ENCODE data around the gene LRP1. TPM values are rescaled to one million over a fixed set of nuclear protein-coding genes. Genes with fewer than 3 reads are reported as not detected.

The LRP1 gene
- total and polyA plus RNA-seq, 8 donors, result 108 to 325 (median 138) TPM

GRCh38 chr12:57216014-57216911 lies 88.0 kb downstream of the LRP1 start, which contains the start of gene NXPH4:
Gene NXPH4, plus strand, starts transcription at chr12:57216794. Its CDS starts 176 bp downstream, at chr12:57216970.
- no peak for TF ChIP-seq CTCF (IDR thresholded peaks at IDR 0.05)
- DNase-seq (peak in 1 of 4 donors; percentile 38), ATAC-seq (peak; percentile 4)
- H3K27ac ChIP-seq, result no peak within 1 kb of the TSS
- H3K9me3 ChIP-seq, result no peaks in the 10 kb centered on the region
- intact Hi-C loops (cut with DNase I), result no loop called here
- peaks cover 59 to 78% of the 10 kb centered on the region in 2 donors for H3K27me3 ChIP-seq
- H3K4me1 ChIP-seq, result peaks cover 15 to 37% of the 10 kb centered on the region in 2 donors
- H3K36me3 ChIP-seq, result peaks cover 0 to 18% of the 10 kb centered on the region in 2 donors
- peak within 1 kb of the TSS; percentile 27 to 35 for H3K4me3 ChIP-seq

- Histone ChIP-seq H3K27me3 (peaks cover 69 to 88% of the 10 kb centered on the region in 2 donors), H3K4me3 (peak overlapping the region in 1 of 2 donors; percentile 35), H3K27ac (no peak overlapping the region), H3K9me3 (no peaks in the 10 kb centered on the region), H3K36me3 (peaks cover 0 to 9% of the 10 kb centered on the region in 2 donors), H3K4me1 (peaks cover 15 to 37% of the 10 kb centered on the region in 2 donors)
- peak in 1 of 4 donors; percentile 57 for DNase-seq
- intact Hi-C loops (cut with DNase I), result no loop called here
- no peak for TF ChIP-seq CTCF (IDR thresholded peaks at IDR 0.05)
- no peak for ATAC-seq
These were observed 88.9 kb downstream of the LRP1 start for GRCh38 chr12:57216921-57217879.

- peaks cover 79 to 98% of the 10 kb centered on the region in 2 donors for H3K27me3 ChIP-seq
- peaks cover 15 to 36% of the 10 kb centered on the region in 2 donors for H3K4me1 ChIP-seq
- no peak for TF ChIP-seq CTCF (IDR thresholded peaks at IDR 0.05)
These were observed 90.0 kb downstream of the LRP1 start for GRCh38 chr12:57218030-57218853.

GRCh38 chr12:57219205-57219992 lies 91.1 kb downstream of the LRP1 start:
- Histone ChIP-seq H3K27me3 (peaks cover 91 to 100% of the 10 kb centered on the region in 2 donors), H3K9me3 (no peaks in the 10 kb centered on the region), H3K27ac (no peak overlapping the region), H3K4me3 (no peak overlapping the region), H3K4me1 (peaks cover 15 to 25% of the 10 kb centered on the region in 2 donors), H3K36me3 (no peaks in the 10 kb centered on the region)
- intact Hi-C loops (cut with DNase I), result no loop called here
- ATAC-seq (no peak), DNase-seq (no peak)
- no peak for TF ChIP-seq CTCF (IDR thresholded peaks at IDR 0.05)

More at GRCh38 chr12:57218030-57218853, 90.0 kb downstream of the LRP1 start:
- ATAC-seq, result no peak
- Histone ChIP-seq H3K9me3 (no peaks in the 10 kb centered on the region), H3K27ac (no peak overlapping the region), H3K36me3 (no peaks in the 10 kb centered on the region), H3K4me3 (no peak overlapping the region)
- DNase-seq, result peak in 1 of 4 donors; percentile 64
- intact Hi-C loops (cut with DNase I), result no loop called here

Data from left lung (tissue), 10 donors.